ENCODE data around the gene CAMK1D.

DNA sequence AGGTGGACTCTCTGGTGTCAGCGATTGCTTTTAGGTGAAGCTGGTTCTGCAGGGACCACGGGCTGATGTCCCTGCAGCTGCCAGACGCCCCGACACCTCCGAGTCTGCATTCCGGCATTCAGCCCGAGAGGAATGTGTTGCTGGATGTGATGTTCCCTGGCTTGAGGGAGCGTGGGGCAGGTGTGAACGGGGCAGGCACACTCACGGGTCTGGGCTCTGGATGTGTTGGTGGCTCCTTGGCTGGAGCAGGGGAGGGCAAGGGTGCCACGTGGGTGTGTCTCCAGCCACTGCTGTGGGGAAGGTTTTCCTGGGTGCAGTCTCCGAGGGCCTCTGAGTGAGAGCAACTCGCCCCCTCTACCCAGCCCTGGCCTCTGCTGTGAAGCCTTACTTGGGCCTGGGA lies 140.5 kb downstream of the CAMK1D start:
- TF ChIP-seq CTCF (conservative IDR thresholded peaks at IDR 0.05; ENCODE audit: low read depth, low read length) (no peak), FOS (IDR thresholded peaks at IDR 0.05; ENCODE audit: low read depth, low read length) (no peak), POLR2A (IDR thresholded peaks at IDR 0.05; ENCODE audit: low read depth, low read length) (no peak), MAFK (IDR thresholded peaks at IDR 0.05; ENCODE audit: low read depth, low read length) (no peak), CEBPB (IDR thresholded peaks at IDR 0.05; ENCODE audit: low read depth, low read length) (no peak), RAD21 (IDR thresholded peaks at IDR 0.05; ENCODE audit: low read length) (no peak), RFX5 (IDR thresholded peaks at IDR 0.05; ENCODE audit: low read depth, low read length) (no peak), MXI1 (IDR thresholded peaks at IDR 0.05; ENCODE audit: borderline replicate concordance, low read depth, low read length) (no peak), ELK1 (IDR thresholded peaks at IDR 0.05; ENCODE audit: borderline replicate concordance, low read depth, low read length) (no peak), SMC3 (IDR thresholded peaks at IDR 0.05; ENCODE audit: low read depth, low read length) (no peak), NFE2L2 (IDR thresholded peaks at IDR 0.05; ENCODE audit: low read depth, low read length) (no peak), RCOR1 (IDR thresholded peaks at IDR 0.05; ENCODE audit: insufficient replicate concordance, low read length) (no peak), MAZ (IDR thresholded peaks at IDR 0.05; ENCODE audit: borderline replicate concordance, low read depth, low read length) (no peak)
- TF ChIP-seq, protein P1, sequence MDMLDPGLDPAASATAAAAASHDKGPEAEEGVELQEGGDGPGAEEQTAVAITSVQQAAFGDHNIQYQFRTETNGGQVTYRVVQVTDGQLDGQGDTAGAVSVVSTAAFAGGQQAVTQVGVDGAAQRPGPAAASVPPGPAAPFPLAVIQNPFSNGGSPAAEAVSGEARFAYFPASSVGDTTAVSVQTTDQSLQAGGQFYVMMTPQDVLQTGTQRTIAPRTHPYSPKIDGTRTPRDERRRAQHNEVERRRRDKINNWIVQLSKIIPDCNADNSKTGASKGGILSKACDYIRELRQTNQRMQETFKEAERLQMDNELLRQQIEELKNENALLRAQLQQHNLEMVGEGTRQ (IDR thresholded peaks at IDR 0.05; ENCODE audit: low read depth, low read length), result no peak

All from IMR-90 (cell line).